DND-41 (cell line): ENCODE measurements around the gene H1-8.

Experiments used
- ATAC-seq: fragments of 200-7000 bp; cut with Tn5 transposase; 3 replicates; pipeline ENCODE4 v1.9.1; 2021; ENCODE audit warnings: low read depth; ENCODE audit not compliant: insufficient read depth
- DNase-seq: peaks from one replicate; pipeline ENCODE4 v3.0.0-alpha.2; 2020
- H2AFZ ChIP-seq: 2 replicates; pipeline ENCODE4 v1.6.0; 2012; ENCODE audit warnings: low read depth, low read length
- H3K27ac ChIP-seq: 2 replicates; pipeline ENCODE4 v1.5.1; 2012; ENCODE audit warnings: low read length, inconsistent platforms
- H3K27me3 ChIP-seq: fragments of 200-600 bp; sonication (generic); 2 replicates; pipeline ENCODE4 v1.6.0; 2012; ENCODE audit warnings: low read length, mild to moderate bottlenecking, inconsistent platforms; ENCODE audit not compliant: insufficient read depth, poor library complexity
- H3K36me3 ChIP-seq: 2 replicates; pipeline ENCODE4 v1.5.1; 2012; ENCODE audit warnings: low read length, inconsistent platforms; ENCODE audit not compliant: insufficient read depth
- H3K4me1 ChIP-seq: 2 replicates; pipeline ENCODE4 v1.5.1; 2012; ENCODE audit warnings: mild to moderate bottlenecking, low read length; ENCODE audit not compliant: insufficient read depth
- H3K4me2 ChIP-seq: 2 replicates; pipeline ENCODE4 v1.6.0; 2012; ENCODE audit warnings: mild to moderate bottlenecking, moderate library complexity, low read length, inconsistent platforms; ENCODE audit not compliant: insufficient read depth
- H3K4me3 ChIP-seq, 2 experiments: fragments of 200-600 bp in 1 of 2; shearing (Covaris generic) in 1 of 2; 2 replicates each; pipeline ENCODE4 v1.5.1; 2012 to 2016; ENCODE audit warnings: inconsistent platforms in 2 of 2, low read length in 2 of 2, mild to moderate bottlenecking in 2 of 2, low read depth in 1 of 2, moderate library complexity in 1 of 2
- H3K79me2 ChIP-seq: 2 replicates; pipeline ENCODE4 v1.6.0; 2012; ENCODE audit warnings: low read length, inconsistent platforms; ENCODE audit not compliant: insufficient read depth
- H3K9ac ChIP-seq: 2 replicates; pipeline ENCODE4 v1.6.0; 2012; ENCODE audit warnings: low read depth, mild to moderate bottlenecking, inconsistent platforms, low read length, moderate library complexity
- H3K9me3 ChIP-seq: 2 replicates; pipeline ENCODE4 v1.5.1; 2012; ENCODE audit warnings: low read length, moderate library complexity, mild to moderate bottlenecking, inconsistent platforms; ENCODE audit not compliant: insufficient read depth, severe bottlenecking
- H4K20me1 ChIP-seq: 2 replicates; pipeline ENCODE4 v1.6.0; 2012; ENCODE audit warnings: low read length; ENCODE audit not compliant: insufficient read depth
- EZH2 ChIP-seq: IDR thresholded peaks from 3 replicates; pipeline ENCODE4 v1.6.1; 2012; ENCODE audit warnings: borderline replicate concordance, low read depth, mild to moderate bottlenecking, moderate library complexity, low read length, inconsistent platforms; ENCODE audit not compliant: severe bottlenecking
- TF ChIP-seq, protein P1 (sequence below): IDR thresholded peaks from 2 replicates; pipeline ENCODE4 v1.5.1; 2012; ENCODE audit warnings: borderline replicate concordance, low read length, moderate library complexity, mild to moderate bottlenecking; ENCODE audit not compliant: poor library complexity, severe bottlenecking; ENCODE audit errors: extremely low read depth

The H1-8 gene

DNA sequence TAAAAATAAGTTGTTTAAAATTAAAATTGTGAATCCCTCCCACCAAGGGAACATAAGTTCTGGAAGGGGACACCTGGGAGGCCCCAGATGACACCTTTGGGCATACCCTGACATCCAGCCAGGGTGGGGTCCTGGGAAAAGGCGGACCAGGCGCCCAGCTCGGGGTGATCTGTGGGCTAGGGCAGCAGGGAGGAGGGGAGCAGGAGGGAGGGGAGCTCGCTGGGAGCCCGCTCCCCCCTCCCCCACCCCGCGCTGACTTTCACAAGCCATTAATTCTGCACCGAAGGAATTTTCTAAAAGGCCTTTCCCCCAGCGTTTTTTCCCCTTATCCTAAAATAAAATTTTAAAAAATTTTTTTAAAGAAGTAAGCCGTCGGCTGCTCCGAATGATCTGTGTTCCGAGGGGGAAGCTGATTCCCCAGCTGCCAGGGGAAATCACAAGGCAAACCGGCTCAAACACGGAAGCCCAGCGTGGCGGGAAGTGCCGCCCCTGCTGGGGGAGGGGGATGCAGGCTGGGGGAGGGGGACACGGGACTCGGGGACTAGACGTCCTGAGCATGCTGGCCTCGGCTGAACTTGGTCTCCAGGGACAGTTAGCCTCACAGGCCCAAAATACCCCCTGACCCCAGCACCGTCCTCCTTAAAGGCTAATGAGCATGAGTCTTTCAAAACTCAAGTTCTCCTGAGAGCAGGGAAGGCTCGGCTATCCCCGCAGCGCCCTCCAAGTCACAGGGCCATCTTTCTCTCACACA, 49.6 kb downstream of the H1-8 start:
- Histone ChIP-seq H3K4me2 (peak overlapping the region; percentile 57), H3K27me3 (no peaks in the 10 kb centered on the region), H4K20me1 (peaks cover 49% of the 10 kb centered on the region), H3K4me3 (peak overlapping the region in 1 of 2 experiments; percentile 47; a peak in 3 of 4 replicates), H3K27ac (peak overlapping the region; percentile 96), H3K9me3 (no peaks in the 10 kb centered on the region), H3K36me3 (peaks cover 69% of the 10 kb centered on the region), H3K4me1 (peaks cover 62% of the 10 kb centered on the region), H3K9ac (peak overlapping the region; percentile 61), H2AFZ (peak overlapping the region; percentile 45), H3K79me2 (peaks cover 84% of the 10 kb centered on the region)
- TF ChIP-seq, protein P1, sequence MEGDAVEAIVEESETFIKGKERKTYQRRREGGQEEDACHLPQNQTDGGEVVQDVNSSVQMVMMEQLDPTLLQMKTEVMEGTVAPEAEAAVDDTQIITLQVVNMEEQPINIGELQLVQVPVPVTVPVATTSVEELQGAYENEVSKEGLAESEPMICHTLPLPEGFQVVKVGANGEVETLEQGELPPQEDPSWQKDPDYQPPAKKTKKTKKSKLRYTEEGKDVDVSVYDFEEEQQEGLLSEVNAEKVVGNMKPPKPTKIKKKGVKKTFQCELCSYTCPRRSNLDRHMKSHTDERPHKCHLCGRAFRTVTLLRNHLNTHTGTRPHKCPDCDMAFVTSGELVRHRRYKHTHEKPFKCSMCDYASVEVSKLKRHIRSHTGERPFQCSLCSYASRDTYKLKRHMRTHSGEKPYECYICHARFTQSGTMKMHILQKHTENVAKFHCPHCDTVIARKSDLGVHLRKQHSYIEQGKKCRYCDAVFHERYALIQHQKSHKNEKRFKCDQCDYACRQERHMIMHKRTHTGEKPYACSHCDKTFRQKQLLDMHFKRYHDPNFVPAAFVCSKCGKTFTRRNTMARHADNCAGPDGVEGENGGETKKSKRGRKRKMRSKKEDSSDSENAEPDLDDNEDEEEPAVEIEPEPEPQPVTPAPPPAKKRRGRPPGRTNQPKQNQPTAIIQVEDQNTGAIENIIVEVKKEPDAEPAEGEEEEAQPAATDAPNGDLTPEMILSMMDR, result no peak
- no peak for TF ChIP-seq EZH2
- 0 out of 3 replicates have a peak, but pooled peaks have one; percentile 6 for ATAC-seq
- peak; percentile 83 for DNase-seq

- Histone ChIP-seq H2AFZ (peak overlapping the region; percentile 33), H3K4me1 (peaks cover 69% of the 10 kb centered on the region), H3K4me2 (peak overlapping the region; percentile 57), H4K20me1 (peaks cover 50% of the 10 kb centered on the region), H3K9me3 (no peaks in the 10 kb centered on the region), H3K27me3 (no peaks in the 10 kb centered on the region), H3K9ac (peak overlapping the region; percentile 61), H3K27ac (peak overlapping the region; percentile 96), H3K36me3 (peaks cover 68% of the 10 kb centered on the region), H3K4me3 (peak overlapping the region in 1 of 2 experiments; percentile 47; a peak in 2 of 4 replicates), H3K79me2 (peaks cover 84% of the 10 kb centered on the region)
- TF ChIP-seq EZH2, result no peak
- TF ChIP-seq, protein P1, result peak; percentile 64
- DNase-seq (peak; percentile 66), ATAC-seq (peak; percentile 16)
Measured at GRCh38 chr3:129593230-129593594, 50.2 kb downstream of the H1-8 start.

DNA sequence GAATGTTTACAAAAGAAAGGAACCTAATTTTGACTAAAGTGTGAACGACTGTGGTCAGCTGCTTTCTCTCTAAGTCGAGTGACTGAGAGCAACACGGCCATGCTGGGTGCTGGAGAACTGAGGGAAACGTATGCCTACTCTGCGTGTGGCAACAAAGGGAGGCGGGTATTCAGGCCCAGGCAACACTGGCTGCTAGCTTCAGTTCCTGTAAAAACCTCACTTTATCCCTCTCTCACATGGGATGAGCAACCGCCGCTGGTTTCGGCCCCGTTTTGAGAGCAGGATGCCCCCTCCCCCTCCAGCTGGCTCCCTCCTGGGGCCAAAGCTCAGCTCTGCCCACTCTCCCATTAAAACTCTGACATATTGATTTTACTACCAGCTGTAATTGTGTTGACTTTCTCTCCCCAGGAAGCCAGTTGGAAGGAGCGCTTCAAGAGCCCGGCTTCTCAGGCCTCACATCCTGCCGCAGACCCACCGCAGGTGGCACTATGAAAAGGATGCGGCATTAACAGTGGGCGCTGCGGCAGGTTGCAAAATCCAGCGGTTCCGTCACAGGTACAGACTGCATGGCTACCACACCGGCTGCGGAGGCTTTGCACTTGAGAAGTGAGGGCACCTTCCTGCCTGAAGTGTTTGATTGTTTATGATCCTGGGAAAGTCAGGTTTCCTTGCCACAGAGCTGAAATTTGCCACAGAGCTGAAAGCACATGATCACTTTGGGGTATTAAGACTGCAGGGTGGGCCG, 50.8 kb downstream of the H1-8 start:
- ATAC-seq (peak; percentile 70), DNase-seq (peak; percentile 95)
- Histone ChIP-seq H3K9ac (peak overlapping the region; percentile 61), H2AFZ (peak overlapping the region; percentile 33), H3K4me2 (peak overlapping the region; percentile 57), H3K4me1 (peaks cover 74% of the 10 kb centered on the region), H3K36me3 (peaks cover 68% of the 10 kb centered on the region), H3K27me3 (no peaks in the 10 kb centered on the region), H4K20me1 (peaks cover 52% of the 10 kb centered on the region), H3K9me3 (no peaks in the 10 kb centered on the region), H3K27ac (peak overlapping the region; percentile 96), H3K79me2 (peaks cover 84% of the 10 kb centered on the region), H3K4me3 (peak overlapping the region in 1 of 2 experiments; percentile 47; a peak in 2 of 4 replicates)
- no peak for TF ChIP-seq EZH2
- TF ChIP-seq, protein P1, result no peak
